DND-41 (cell line): Measurements from ENCODE around the gene GLB1L3.
"Not testable (repeated sequence)": the region's sequence is repeated elsewhere in the genome, so short reads cannot be mapped to it uniquely, and the experiment has no call there.

Source experiments
- ATAC-seq: fragments of 200-7000 bp; cut with Tn5 transposase; 3 replicates; pipeline ENCODE4 v1.9.1; 2021; ENCODE audit warnings: low read depth; ENCODE audit not compliant: insufficient read depth
- DNase-seq: peaks from one replicate; pipeline ENCODE4 v3.0.0-alpha.2; 2020
- H2AFZ ChIP-seq: 2 replicates; pipeline ENCODE4 v1.6.0; 2012; ENCODE audit warnings: low read depth, low read length
- H3K27ac ChIP-seq: 2 replicates; pipeline ENCODE4 v1.5.1; 2012; ENCODE audit warnings: low read length, inconsistent platforms
- H3K27me3 ChIP-seq: fragments of 200-600 bp; sonication (generic); 2 replicates; pipeline ENCODE4 v1.6.0; 2012; ENCODE audit warnings: low read length, mild to moderate bottlenecking, inconsistent platforms; ENCODE audit not compliant: insufficient read depth, poor library complexity
- H3K36me3 ChIP-seq: 2 replicates; pipeline ENCODE4 v1.5.1; 2012; ENCODE audit warnings: low read length, inconsistent platforms; ENCODE audit not compliant: insufficient read depth
- H3K4me1 ChIP-seq: 2 replicates; pipeline ENCODE4 v1.5.1; 2012; ENCODE audit warnings: mild to moderate bottlenecking, low read length; ENCODE audit not compliant: insufficient read depth
- H3K4me2 ChIP-seq: 2 replicates; pipeline ENCODE4 v1.6.0; 2012; ENCODE audit warnings: mild to moderate bottlenecking, moderate library complexity, low read length, inconsistent platforms; ENCODE audit not compliant: insufficient read depth
- H3K4me3 ChIP-seq, 2 experiments: fragments of 200-600 bp in 1 of 2; shearing (Covaris generic) in 1 of 2; 2 replicates each; pipeline ENCODE4 v1.5.1; 2012 to 2016; ENCODE audit warnings: inconsistent platforms in 2 of 2, low read length in 2 of 2, mild to moderate bottlenecking in 2 of 2, low read depth in 1 of 2, moderate library complexity in 1 of 2
- H3K79me2 ChIP-seq: 2 replicates; pipeline ENCODE4 v1.6.0; 2012; ENCODE audit warnings: low read length, inconsistent platforms; ENCODE audit not compliant: insufficient read depth
- H3K9ac ChIP-seq: 2 replicates; pipeline ENCODE4 v1.6.0; 2012; ENCODE audit warnings: low read depth, mild to moderate bottlenecking, inconsistent platforms, low read length, moderate library complexity
- H3K9me3 ChIP-seq: 2 replicates; pipeline ENCODE4 v1.5.1; 2012; ENCODE audit warnings: low read length, moderate library complexity, mild to moderate bottlenecking, inconsistent platforms; ENCODE audit not compliant: insufficient read depth, severe bottlenecking
- H4K20me1 ChIP-seq: 2 replicates; pipeline ENCODE4 v1.6.0; 2012; ENCODE audit warnings: low read length; ENCODE audit not compliant: insufficient read depth
- CTCF ChIP-seq: IDR thresholded peaks from 2 replicates; pipeline ENCODE4 v1.5.1; 2012; ENCODE audit warnings: borderline replicate concordance, low read length, moderate library complexity, mild to moderate bottlenecking; ENCODE audit not compliant: poor library complexity, severe bottlenecking; ENCODE audit errors: extremely low read depth
- EZH2 ChIP-seq: IDR thresholded peaks from 3 replicates; pipeline ENCODE4 v1.6.1; 2012; ENCODE audit warnings: borderline replicate concordance, low read depth, mild to moderate bottlenecking, moderate library complexity, low read length, inconsistent platforms; ENCODE audit not compliant: severe bottlenecking

GLB1L3 gene

GRCh38 chr11:134313821-134314607, 37.8 kb downstream of the GLB1L3 start:
- Histone ChIP-seq H3K27me3 (no peaks in the 10 kb centered on the region), H3K4me2 (no peak overlapping the region), H3K9ac (no peak overlapping the region), H3K79me2 (no peaks in the 10 kb centered on the region), H3K4me1 (no peaks in the 10 kb centered on the region), H3K9me3 (peaks cover 11% of the 10 kb centered on the region), H3K4me3 (no peak overlapping the region), H2AFZ (no peak overlapping the region), H3K36me3 (no peaks in the 10 kb centered on the region), H4K20me1 (no peaks in the 10 kb centered on the region), H3K27ac (no peak overlapping the region)
- TF ChIP-seq EZH2 = no peak
- no peak for TF ChIP-seq CTCF
- DNase-seq (no peak), ATAC-seq (no peak)

- no peaks in the 10 kb centered on the region for H3K4me1 ChIP-seq
- H3K4me3 ChIP-seq = no peak overlapping the region
- no peak overlapping the region for H3K9ac ChIP-seq
- no peak overlapping the region for H3K27ac ChIP-seq
- H3K79me2 ChIP-seq = no peaks in the 10 kb centered on the region
- TF ChIP-seq CTCF = no peak
- no peak for TF ChIP-seq EZH2
- DNase-seq = no peak
- no peak overlapping the region for H3K4me2 ChIP-seq
- ATAC-seq = no peak
- H4K20me1 ChIP-seq = no peaks in the 10 kb centered on the region
- H3K9me3 ChIP-seq = peaks cover 11% of the 10 kb centered on the region
- no peak overlapping the region for H2AFZ ChIP-seq
- no peaks in the 10 kb centered on the region for H3K36me3 ChIP-seq
- H3K27me3 ChIP-seq = no peaks in the 10 kb centered on the region
These were observed 40.9 kb downstream of the GLB1L3 start for GRCh38 chr11:134317103-134317502.

GRCh38 chr11:134321373-134321772, 45.2 kb downstream of the GLB1L3 start:
- peaks cover 11% of the 10 kb centered on the region for H3K9me3 ChIP-seq
- not testable (repeated sequence) for H3K79me2 ChIP-seq, H4K20me1 ChIP-seq, H3K27ac ChIP-seq, H3K9ac ChIP-seq, H2AFZ ChIP-seq, H3K4me1 ChIP-seq, H3K36me3 ChIP-seq, H3K27me3 ChIP-seq, H3K4me3 ChIP-seq, ATAC-seq, H3K4me2 ChIP-seq, DNase-seq

- H3K27ac ChIP-seq = no peak overlapping the region
- ATAC-seq (no peak), DNase-seq (no peak)
- H2AFZ ChIP-seq = no peak overlapping the region
- H3K36me3 ChIP-seq = no peaks in the 10 kb centered on the region
- no peak overlapping the region for H3K4me3 ChIP-seq
- no peak overlapping the region for H3K4me2 ChIP-seq
- H3K79me2 ChIP-seq = no peaks in the 10 kb centered on the region
- TF ChIP-seq EZH2 (no peak), CTCF (no peak)
- H3K9ac ChIP-seq = no peak overlapping the region
- no peaks in the 10 kb centered on the region for H4K20me1 ChIP-seq
- no peaks in the 10 kb centered on the region for H3K4me1 ChIP-seq
- no peaks in the 10 kb centered on the region for H3K27me3 ChIP-seq
- peaks cover 3% of the 10 kb centered on the region for H3K9me3 ChIP-seq
These were observed 46.4 kb downstream of the GLB1L3 start for GRCh38 chr11:134322553-134322952.
